K562 (cell line): Measurements from ENCODE around the gene RIPOR2. TPM values are rescaled to one million over a fixed set of nuclear protein-coding genes. Genes with fewer than 3 reads are reported as not detected.

ENCODE experiments used
- ATAC-seq: fragments of 200-7000 bp; cut with Tn5 transposase; 3 replicates; pipeline ENCODE4 v1.9.1; 2020; ENCODE audit warnings: moderate library complexity
- BruUV-seq: library from RNA; stranded (reverse); fragments of 400-500 nt; replicated peaks from 2 replicates; lab custom pipeline; 2021; lab: Mats Ljungman, UMichigan
- CTCF ChIA-PET: fragments of 300-600 bp; formaldehyde crosslinking; extraction: SDS; loops from one replicate; lab custom pipeline; 2021; ENCODE audit warnings: low intra/inter-chr PET ratio; lab: Yijun Ruan, JAX
- POLR2A ChIA-PET: fragments of 300-600, 350-650 bp; sonication (Branson Sonifier 250); formaldehyde crosslinking; extraction: SDS; loops from one replicate; lab custom pipeline; 2021; ENCODE audit warnings: antibody characterized with exemption, inconsistent platforms; lab: Yijun Ruan, JAX
- DNase-seq, 4 experiments: peaks; one replicate each; pipeline versions ENCODE4 v3.0.0 to v3.0.0-alpha.2; 2011 to 2018; ENCODE audit warnings: low spot score in 3 of 4, mixed read lengths in 3 of 4; ENCODE audit errors: extremely low read depth in 1 of 4
- FAIRE-seq: peaks from 2 replicates; lab custom pipeline; 2011; peaks lifted over from hg19 to GRCh38; lab: Jason Lieb, UNC
- H2AFZ ChIP-seq: 2 replicates; pipeline ENCODE4 v1.6.0; 2011; ENCODE audit warnings: low read depth, low read length, control low read depth, inconsistent platforms
- H3K27ac ChIP-seq: fragments of 200-600 bp; 3 replicates; pipeline ENCODE4 v1.8.0; 2011; ENCODE audit warnings: low read depth, mild to moderate bottlenecking, control low read depth, inconsistent platforms, low read length, moderate library complexity, mixed read lengths; ENCODE audit errors: extremely low read depth
- H3K27me3 ChIP-seq, 2 experiments: fragments of 300-600 bp in 1 of 2; 2 replicates in 1 of 2; 3 replicates in 1 of 2; pipeline versions ENCODE4 v1.6.0 to v1.8.0; 2011; ENCODE audit warnings: inconsistent platforms in 2 of 2, low read length in 2 of 2, mild to moderate bottlenecking in 1 of 2, mixed read lengths in 1 of 2, moderate library complexity in 1 of 2; ENCODE audit not compliant: control insufficient read depth in 2 of 2, insufficient read depth in 2 of 2
- H3K36me3 ChIP-seq: fragments of 300-600 bp; 3 replicates; pipeline ENCODE4 v1.8.0; 2011; ENCODE audit warnings: mild to moderate bottlenecking, low read length, inconsistent platforms; ENCODE audit not compliant: control insufficient read depth, insufficient read depth
- H3K4me1 ChIP-seq, 2 experiments: fragments of 200-600 bp in 1 of 2; replicated peaks in 1 of 2; 2 replicates in 1 of 2; 3 replicates in 1 of 2; pipeline versions ENCODE4 v1.5.1 to v1.8.0; 2011; ENCODE audit warnings: inconsistent platforms in 2 of 2, low read length in 2 of 2, mild to moderate bottlenecking in 1 of 2, mixed read lengths in 1 of 2, moderate library complexity in 1 of 2; ENCODE audit not compliant: control insufficient read depth in 2 of 2, insufficient read depth in 2 of 2
- H3K4me2 ChIP-seq: 2 replicates; pipeline ENCODE4 v1.6.1; 2011; ENCODE audit warnings: low read length, control low read depth, inconsistent platforms, mixed read lengths; ENCODE audit not compliant: insufficient read depth
- H3K4me3 ChIP-seq: fragments of 200-600 bp; sonication (generic), shearing (Covaris generic); 2 replicates; pipeline ENCODE4 v1.5.1; 2016; ENCODE audit warnings: control low read depth, inconsistent platforms
- H3K79me2 ChIP-seq: fragments of 200-600 bp; 3 replicates; pipeline ENCODE4 v1.8.0; 2011; ENCODE audit warnings: low read length, inconsistent platforms; ENCODE audit not compliant: control insufficient read depth, insufficient read depth
- H3K9ac ChIP-seq, 2 experiments: 2 replicates each; pipeline versions ENCODE4 v1.6.0 to v1.6.1; 2011; ENCODE audit warnings: low read depth in 2 of 2, low read length in 2 of 2, control low read depth in 1 of 2, inconsistent platforms in 1 of 2, mild to moderate bottlenecking in 1 of 2, mixed read lengths in 1 of 2; ENCODE audit not compliant: insufficient read depth in 1 of 2
- H3K9me1 ChIP-seq: one replicate; pipeline ENCODE4 v1.6.0; 2011; ENCODE audit warnings: inconsistent platforms, mild to moderate bottlenecking, low read length, moderate library complexity; ENCODE audit not compliant: control insufficient read depth, insufficient read depth
- H3K9me3 ChIP-seq: replicated peaks from 2 replicates; pipeline ENCODE4 v1.5.1; 2011; ENCODE audit warnings: low read depth, low read length, inconsistent platforms; ENCODE audit not compliant: control insufficient read depth, insufficient read depth
- H4K20me1 ChIP-seq: replicated peaks from 2 replicates; pipeline ENCODE4 v1.6.1; 2011; ENCODE audit warnings: low read length, inconsistent platforms, mixed read lengths; ENCODE audit not compliant: control insufficient read depth, insufficient read depth
- BDP1 ChIP-seq: IDR thresholded peaks from 3 replicates; pipeline ENCODE4 v1.6.1; 2011; ENCODE audit not compliant: insufficient read length, insufficient read depth
- CREB5 ChIP-seq: fragments of 250-450 bp; sonication (Bioruptor Pico); IDR thresholded peaks from 2 replicates; pipeline ENCODE4 v1.5.0; 2020; ENCODE audit warnings: mild to moderate bottlenecking
- GABPB1 ChIP-seq: sonication (generic); formaldehyde crosslinking; IDR thresholded peaks from 2 replicates; pipeline ENCODE4 v1.8.0; 2022; ENCODE audit warnings: mild to moderate bottlenecking, missing genetic modification reagents
- POLR2A ChIP-seq: fragments of 450-650 bp; conservative IDR thresholded peaks from 2 replicates; pipeline ENCODE4 v1.6.1; 2016
- RBM14 ChIP-seq: fragments of 200-400 bp; formaldehyde crosslinking; IDR thresholded peaks from 2 replicates; pipeline ENCODE4 v1.6.1; 2018; ENCODE audit warnings: low read depth, mild to moderate bottlenecking, low read length, moderate library complexity, borderline replicate concordance; ENCODE audit not compliant: insufficient read depth
- ZNF174 ChIP-seq: fragments of 250-450 bp; sonication (Bioruptor Pico); IDR thresholded peaks from 2 replicates; pipeline ENCODE4 v1.4.0; 2020; ENCODE audit warnings: mild to moderate bottlenecking
- WGBS: fragments of 100-300 bp; shearing (Covaris generic); methylation state at CpG from one replicate; pipeline ENCODE4 v1.1.6; 2016; ENCODE audit warnings: low coverage, mixed read lengths; ENCODE audit not compliant: insufficient coverage; ENCODE audit errors: missing lambda C conversion rate; 5-methylcytosine and 5-hydroxymethylcytosine counted together
- in situ Hi-C: fragments of 300-500 bp; cut with MboI; formaldehyde crosslinking; loops from 4 replicates; pipeline ENCODE4 v1.15.0; 2018; ENCODE audit warnings: inconsistent platforms, mixed read lengths
- intact Hi-C: fragments of 100-400 bp; cut with micrococcal nuclease; formaldehyde crosslinking; loops from 2 replicates; pipeline ENCODE4 v1.14.2; 2022
- polyA plus RNA-seq, 8 experiments: library from polyadenylated mRNA; depleted of rRNA in 4 of 8; stranded (reverse) in 5 of 8; unstranded in 3 of 8; fragments of >200 nt; fragmentation: Nextera tagmentation in 2 of 8; fragmentation: Illumina TruSeq in 1 of 8; extraction: Ambion mirVana in 2 of 8; extraction: Trizol in 1 of 8; gene quantifications; 2 replicates each; pipeline versions ENCODE4 v1.2.1 to v1.2.3, GENCODE V29; 2011 to 2014; ENCODE audit warnings: inconsistent platforms in 1 of 8, missing spikeins in 1 of 8
- total RNA-seq, 7 experiments: library from RNA; depleted of rRNA in 6 of 7; stranded (reverse); fragments of >200 nt in 6 of 7; fragmentation: Illumina TruSeq in 2 of 7; extraction: Trizol in 2 of 7; gene quantifications; 2 replicates each; pipeline versions ENCODE4 v1.2.1 to v1.2.3, GENCODE V29; 2011 to 2021; ENCODE audit warnings: low replicate concordance in 1 of 7

RIPOR2 gene
- total and polyA plus RNA-seq, 9 of the 15 experiments (the other 6 are each of a cell fraction or from before 2014, with no cell fraction given): 0.04 to 1.0 (median 0.47) TPM; not detected in 2

DNA sequence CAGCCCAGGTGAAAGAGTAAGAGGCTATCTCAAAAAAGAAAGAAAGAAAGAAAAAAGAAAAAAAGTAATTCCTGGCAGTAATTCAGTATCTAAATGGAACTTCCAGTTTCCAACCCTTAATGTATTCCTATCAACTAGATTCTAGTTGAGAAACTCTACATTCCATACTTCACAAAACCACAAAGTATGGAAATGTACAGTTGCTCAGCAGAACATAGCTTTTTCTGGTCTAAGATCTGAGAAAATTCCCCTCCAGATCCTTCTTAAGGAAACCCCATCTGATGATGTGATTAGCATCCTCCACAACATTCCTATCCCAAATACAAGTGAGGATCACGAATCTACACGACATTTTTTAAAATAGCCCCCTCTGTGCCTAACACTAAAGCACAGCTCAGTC, 140.7 kb downstream of the RIPOR2 start (continued):
- TF ChIP-seq GABPB1 (no peak), BDP1 (no peak), ZNF174 (CRISPR knock-in tag) (no peak), CREB5 (CRISPR knock-in tag) (no peak)

DNA sequence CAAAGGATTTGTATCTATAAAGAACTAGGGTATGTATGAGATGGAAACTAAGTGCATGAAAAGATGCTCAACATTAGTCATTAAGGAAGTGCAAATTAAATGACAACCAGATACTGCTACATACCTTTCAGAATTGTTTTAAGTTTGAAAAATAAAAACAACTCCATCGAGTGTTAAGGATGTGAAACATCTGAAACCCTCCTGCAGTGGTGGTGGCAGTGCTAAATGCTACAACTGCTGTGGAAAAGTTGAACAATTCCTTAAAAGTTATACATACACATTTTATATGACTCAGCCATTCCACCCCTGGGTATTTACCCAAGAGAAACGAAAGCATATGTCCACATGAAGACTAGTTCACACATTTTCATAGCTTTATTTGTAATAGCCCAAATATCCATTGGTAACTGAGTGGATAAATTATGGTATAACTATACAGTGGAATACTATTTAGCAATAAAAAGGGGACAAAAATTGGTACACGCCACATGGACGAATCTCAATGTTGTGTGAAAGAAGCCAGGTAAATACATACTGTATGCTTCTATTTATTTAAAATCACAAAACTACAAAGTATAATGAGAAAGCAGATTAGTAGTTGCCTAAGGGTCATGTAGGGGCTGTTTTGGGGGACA, 147.6 kb downstream of the RIPOR2 start:
- 88% methylated on average over 4 of the region's 4 CpGs for WGBS
- H3K79me2 ChIP-seq: no peaks in the 10 kb centered on the region; the same call in 2 of the 3 replicates
- no peaks in the 10 kb centered on the region for H3K9me3 ChIP-seq
- no peaks in the 10 kb centered on the region for H3K27me3 ChIP-seq
- no peak overlapping the region for H3K4me3 ChIP-seq
- H3K4me2 ChIP-seq: no peak overlapping the region
- ChIA-PET POLR2A (interaction anchor here (1.7 to 4.5 kb wide), 3 partner anchors 9 to 13 kb away, joined by 5 to 25 read pairs (median 12); partner anchors contain the start of genes ARMH2 and GMNN), CTCF (no interaction called here)
- peaks cover 53% of the 10 kb centered on the region for H3K36me3 ChIP-seq
- no peaks in the 10 kb centered on the region for H3K4me1 ChIP-seq
- intact Hi-C loops: no loop called here
- no peak for FAIRE-seq
- no peak overlapping the region for H3K27ac ChIP-seq
- no peak overlapping the region for H3K9ac ChIP-seq
- TF ChIP-seq RBM14 (no peak), POLR2A (peak; percentile 36; the same call in 1 of the 2 replicates)
- TF ChIP-seq, all 486 proteins: peak for 1
- ATAC-seq (peak; percentile 8; the same call in 2 of the 3 replicates), DNase-seq (no peak)
- Histone ChIP-seq H3K9me1 (no peaks in the 10 kb centered on the region), H4K20me1 (no peaks in the 10 kb centered on the region), H2AFZ (no peak overlapping the region)
- BruUV-seq: no TSS peak
- in situ Hi-C loops: no loop called here
